Stimulated activated CD4-positive, alpha-beta T cell treated with anti-CD3 and anti-CD28 coated beads, Interleukin-12 subunit alpha, Interleukin-12 subunit beta, amount 100 ng/mL, for 48 hours (primary cell): ENCODE data around the gene LPCAT3.

ENCODE experiments used
- DNase-seq, 3 donors: peaks; one replicate each; pipeline ENCODE4 v3.0.0-alpha.2; 2020; ENCODE audit warnings: low read depth in 2 of 3, low spot score in 1 of 3

Gene LPCAT3

GRCh38 chr12:6965026-6965661 is 53.1 kb downstream of the LPCAT3 start:
- peak; percentile 73 to 91 (median 84) for DNase-seq

GRCh38 chr12:6964605-6965025 is 53.7 kb downstream of the LPCAT3 start:
- DNase-seq: no peak

- DNase-seq: no peak
Observed at GRCh38 chr12:6963791-6964413, 54.4 kb downstream of the LPCAT3 start.

- DNase-seq: no peak
Observed at GRCh38 chr12:6963016-6963731, 55.1 kb downstream of the LPCAT3 start.

- DNase-seq: no peak
Observed at GRCh38 chr12:6962285-6963015, 55.8 kb downstream of the LPCAT3 start.

- peak in 2 of 3 donors; percentile 50 to 56 for DNase-seq
Observed at GRCh38 chr12:6961695-6962284, 56.5 kb downstream of the LPCAT3 start.

GRCh38 chr12:6961278-6961694 is 57.0 kb downstream of the LPCAT3 start:
- DNase-seq: peak; percentile 88 to 91 (median 90)

- no peak for DNase-seq
Observed at GRCh38 chr12:6960593-6961277, 57.5 kb downstream of the LPCAT3 start.

- no peak for DNase-seq
Observed at GRCh38 chr12:6959805-6960592, 58.3 kb downstream of the LPCAT3 start.

GRCh38 chr12:6959058-6959804 is 59.0 kb downstream of the LPCAT3 start:
- peak in 2 of 3 donors; percentile 55 to 60 for DNase-seq

- no peak for DNase-seq
Observed at GRCh38 chr12:6958609-6959057, 59.6 kb downstream of the LPCAT3 start.

- no peak for DNase-seq
Observed at GRCh38 chr12:6957741-6958608, 60.3 kb downstream of the LPCAT3 start.

- DNase-seq: no peak
Observed at GRCh38 chr12:6957151-6957701, 61.0 kb downstream of the LPCAT3 start.

GRCh38 chr12:6956021-6956727 is 62.1 kb downstream of the LPCAT3 start:
- no peak for DNase-seq

- no peak for DNase-seq
Observed at GRCh38 chr12:6955108-6956020, 62.9 kb downstream of the LPCAT3 start.
